Hematopoietic multipotent progenitor cell treated with erythropoietin and hydrocortisone succinate and interleukin-3 and kit ligand, for 15 days (in vitro differentiated cells): Measurements from ENCODE around the gene LRRC17.
"Not testable (repeated sequence)": the region's sequence is repeated elsewhere in the genome, so short reads cannot be mapped to it uniquely, and the experiment has no call there.

ENCODE experiments used
- DNase-seq: peaks from one replicate; pipeline ENCODE4 v3.0.0-alpha.2; 2015; ENCODE audit warnings: low spot score

LRRC17 gene

GRCh38 chr7:102942868-102943267 is 30.1 kb downstream of the LRRC17 start:
- no peak for DNase-seq

DNA sequence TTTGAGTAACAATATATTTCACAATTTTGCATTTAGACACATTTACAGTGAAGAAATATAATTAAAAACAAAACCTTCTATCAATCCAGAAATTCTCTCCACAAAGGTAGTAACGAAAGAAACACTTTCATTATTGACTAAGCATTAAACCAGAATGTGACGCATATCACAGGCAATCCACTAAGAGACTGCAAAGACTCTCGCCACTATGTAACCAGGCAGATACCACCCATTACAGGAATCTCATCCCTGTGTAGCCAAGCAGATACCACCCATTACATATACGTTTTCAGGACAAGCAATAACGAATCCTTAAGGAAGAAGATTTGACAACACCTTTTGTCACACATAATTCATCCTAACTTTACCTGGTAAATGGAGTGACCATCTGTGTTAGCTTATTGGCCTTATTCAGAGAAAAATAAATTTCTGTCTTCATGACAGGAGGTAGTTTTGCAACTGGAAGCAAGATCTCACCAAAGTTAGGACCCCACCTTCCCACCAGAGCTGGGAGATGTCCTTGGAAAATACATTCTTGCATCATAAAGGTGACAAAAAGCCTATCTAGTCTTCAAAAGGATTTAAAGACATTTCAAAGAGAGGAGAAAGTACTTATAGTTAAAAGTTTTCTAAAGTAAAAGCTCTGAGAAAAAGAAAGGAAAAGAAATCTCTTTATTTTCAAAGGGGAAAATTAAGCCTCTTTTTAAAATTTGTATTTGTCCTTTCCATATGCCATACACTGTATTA is 30.8 kb downstream of the LRRC17 start:
- DNase-seq: no peak

- DNase-seq: no peak
These were observed 31.4 kb downstream of the LRRC17 start for GRCh38 chr7:102944241-102944640.

GRCh38 chr7:102951839-102952238 is 39.0 kb downstream of the LRRC17 start:
- DNase-seq: no peak

DNA sequence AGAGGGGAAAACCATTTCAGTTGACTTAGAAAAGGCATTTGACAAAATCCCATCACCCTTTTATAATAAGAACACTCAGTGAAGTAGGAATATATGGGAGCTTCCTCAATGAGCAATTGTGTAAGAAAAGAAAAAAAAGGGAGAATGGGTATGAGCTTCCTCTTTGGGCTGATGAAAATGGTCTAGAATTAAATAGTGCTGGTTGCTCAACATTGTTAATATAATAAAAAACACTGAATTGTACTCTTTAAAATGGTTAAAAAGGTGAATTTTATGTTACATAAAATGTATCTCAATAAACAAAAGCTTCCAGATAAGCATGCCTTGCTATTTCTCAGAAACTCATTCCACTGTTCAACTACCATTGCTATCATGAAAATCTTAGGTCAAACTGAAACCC is 40.6 kb downstream of the LRRC17 start:
- no peak for DNase-seq

GRCh38 chr7:102954359-102954758 is 41.6 kb downstream of the LRRC17 start:
- not testable (repeated sequence) for DNase-seq

DNA sequence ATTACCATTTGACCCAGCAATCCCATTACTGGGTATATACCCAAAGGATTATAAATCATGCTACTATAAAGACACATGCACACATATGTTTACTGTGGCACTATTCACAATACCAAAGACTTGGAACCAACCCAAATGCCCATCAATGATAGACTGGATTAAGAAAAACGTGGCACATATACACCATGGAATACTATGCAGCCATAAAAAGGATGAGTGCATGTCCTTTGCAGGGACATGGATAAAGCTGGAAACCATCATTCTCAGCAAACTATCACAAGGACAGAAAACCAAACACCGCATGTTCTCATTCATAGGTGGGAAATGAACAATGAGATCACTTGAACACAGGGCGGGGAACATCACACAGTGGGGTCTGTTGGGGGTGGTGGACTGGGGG is 45.2 kb downstream of the LRRC17 start:
- DNase-seq: not testable (repeated sequence)

DNA sequence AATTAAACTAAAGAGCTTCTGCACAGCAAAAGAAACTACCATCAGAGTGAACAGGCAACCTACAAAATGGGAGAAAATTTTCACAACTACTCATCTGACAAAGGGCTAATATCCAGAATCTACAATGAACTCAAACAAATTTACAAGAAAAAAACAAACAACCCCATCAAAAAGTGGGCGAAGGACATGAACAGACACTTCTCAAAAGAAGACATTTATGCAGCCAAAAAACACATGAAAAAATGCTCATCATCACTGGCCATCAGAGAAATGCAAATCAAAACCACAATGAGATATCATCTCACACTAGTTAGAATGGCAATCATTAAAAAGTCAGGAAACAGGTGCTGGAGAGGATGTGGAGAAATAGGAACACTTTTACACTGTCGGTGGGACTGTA is 49.2 kb downstream of the LRRC17 start:
- not testable (repeated sequence) for DNase-seq

DNA sequence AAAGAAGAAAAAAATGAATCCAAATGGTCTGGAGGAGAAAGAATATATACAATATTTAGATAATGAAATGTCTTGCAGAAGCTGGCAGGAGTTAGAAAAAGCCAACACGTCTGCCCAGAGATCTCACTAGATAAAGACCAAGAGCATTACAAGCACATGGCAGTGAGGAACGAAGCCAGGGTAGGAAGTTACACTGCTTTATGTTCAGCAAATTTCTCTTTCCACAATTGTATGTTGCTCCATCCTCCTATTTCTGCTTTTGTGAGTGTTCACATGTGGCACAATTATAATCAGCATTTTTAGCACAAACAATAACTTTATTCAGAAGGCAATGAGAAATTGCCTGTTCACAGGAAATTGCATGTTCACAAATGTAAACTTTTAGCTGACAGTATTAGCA is 53.7 kb downstream of the LRRC17 start:
- no peak for DNase-seq

GRCh38 chr7:102967798-102968197 is 55.0 kb downstream of the LRRC17 start:
- no peak for DNase-seq

- DNase-seq: no peak
These were observed 60.4 kb downstream of the LRRC17 start for GRCh38 chr7:102973096-102973802.

DNA sequence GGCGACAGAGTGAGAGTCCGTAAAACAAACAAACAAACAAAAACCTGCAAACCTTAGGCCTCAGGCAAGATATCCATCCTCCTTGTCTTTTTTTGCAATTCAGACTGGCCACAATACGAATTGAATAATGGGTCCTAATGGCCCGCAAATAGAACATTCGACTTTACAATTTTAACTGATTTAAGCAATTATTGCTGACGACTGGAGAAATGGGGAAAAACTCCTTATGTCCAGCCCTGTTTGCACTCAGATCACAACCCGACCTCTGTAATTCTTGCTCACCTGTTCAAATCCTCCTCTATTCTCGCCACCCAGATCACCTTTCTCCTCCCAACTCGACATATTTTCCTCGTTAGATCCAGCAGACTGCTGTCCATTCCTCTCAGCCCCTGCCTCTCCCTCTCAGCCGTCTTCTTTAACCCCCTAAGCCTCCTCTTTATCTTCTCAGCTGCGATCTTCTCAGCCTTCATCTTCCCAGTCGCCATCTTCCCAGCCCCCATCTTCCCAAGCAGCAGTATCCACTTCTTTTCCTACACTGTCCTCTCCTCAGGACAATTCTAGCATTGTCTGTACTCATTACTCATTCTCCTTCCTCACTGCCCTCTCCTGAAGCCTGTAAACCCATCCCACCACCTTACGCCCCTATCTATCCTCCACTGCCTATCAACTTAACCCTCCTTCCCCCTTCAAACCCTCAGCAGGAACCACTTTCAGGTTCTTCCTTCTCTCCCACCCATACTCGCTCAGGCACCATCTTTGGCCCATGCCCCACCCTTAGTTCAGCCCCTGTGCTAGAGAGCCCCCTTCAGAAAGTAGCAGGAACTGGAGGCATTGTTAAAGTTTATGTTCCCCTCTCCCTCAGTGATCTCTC is 61.8 kb downstream of the LRRC17 start:
- no peak for DNase-seq

- DNase-seq: no peak
These were observed 63.1 kb downstream of the LRRC17 start for GRCh38 chr7:102975854-102976253.

- no peak for DNase-seq
These were observed 63.7 kb downstream of the LRRC17 start for GRCh38 chr7:102976493-102976892.

- DNase-seq: not testable (repeated sequence)
These were observed 64.8 kb downstream of the LRRC17 start for GRCh38 chr7:102977586-102977985.

GRCh38 chr7:102978284-102978683 is 65.5 kb downstream of the LRRC17 start:
- DNase-seq: peak; percentile 58

DNA sequence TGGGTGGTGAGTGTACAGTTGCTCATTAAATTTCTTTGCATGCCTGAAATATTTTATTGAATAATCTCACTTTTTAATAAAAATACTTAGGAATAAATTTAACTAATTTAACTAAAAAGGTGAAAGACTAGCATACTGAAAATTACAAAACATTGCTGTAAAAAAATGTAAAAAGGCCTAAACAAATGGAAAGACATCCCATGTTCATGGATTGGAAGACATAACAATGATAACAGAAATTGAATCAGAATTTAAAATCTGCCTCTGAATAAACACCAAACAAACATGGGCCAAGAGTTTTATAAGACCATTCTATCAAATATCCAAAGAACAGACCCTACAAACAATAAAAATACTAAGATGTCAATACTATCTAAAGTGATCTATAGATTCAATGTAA is 66.9 kb downstream of the LRRC17 start:
- no peak for DNase-seq

- DNase-seq: no peak
These were observed 68.7 kb downstream of the LRRC17 start for GRCh38 chr7:102981451-102981850.

DNA sequence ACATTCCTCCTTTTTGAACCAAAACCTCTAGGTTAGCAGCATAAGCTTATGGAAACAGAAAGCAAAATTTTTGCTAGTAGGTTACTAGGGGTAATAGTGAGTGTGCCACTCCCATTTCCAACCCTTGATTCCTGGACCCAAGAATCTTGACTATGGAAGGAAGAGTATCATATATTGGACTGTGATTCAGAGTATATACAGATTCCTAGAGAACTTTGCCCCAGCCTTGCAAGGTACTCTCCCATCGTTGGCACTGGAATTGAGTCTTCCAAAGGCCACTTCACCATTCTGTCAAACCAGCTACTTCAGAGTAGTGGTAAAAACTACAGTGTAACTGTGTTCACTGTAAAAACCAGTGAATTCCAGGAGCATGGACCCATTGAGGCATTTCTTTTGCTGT is 69.4 kb downstream of the LRRC17 start:
- no peak for DNase-seq

DNA sequence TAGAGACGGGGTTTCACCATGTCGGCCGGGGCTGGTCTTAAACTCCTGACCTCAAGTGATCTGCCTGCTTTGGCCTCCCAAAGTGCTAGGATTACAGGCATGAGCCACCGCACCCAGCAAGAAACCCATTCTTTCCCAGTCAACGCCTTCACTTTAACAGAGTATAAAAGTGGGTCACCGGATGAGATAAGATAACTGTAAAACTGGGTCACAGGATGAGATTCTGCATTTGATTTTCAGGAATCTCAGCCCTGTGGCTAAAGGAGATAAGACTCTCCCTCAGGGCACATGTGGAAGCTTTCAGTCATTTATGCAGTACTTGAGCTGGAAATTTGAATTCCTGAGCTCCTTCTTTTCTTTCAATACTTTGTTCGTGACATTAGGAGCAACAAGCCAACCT is 70.8 kb downstream of the LRRC17 start:
- DNase-seq: no peak

GRCh38 chr7:102985176-102985783 is 72.5 kb downstream of the LRRC17 start:
- no peak for DNase-seq

- DNase-seq: no peak
These were observed 75.3 kb downstream of the LRRC17 start for GRCh38 chr7:102988088-102988487.
